ENCODE measurements around the gene FGF2. TPM values are rescaled to one million over a fixed set of nuclear protein-coding genes. Genes with fewer than 3 reads are reported as not detected.

FGF2 gene
- total RNA-seq, 1 experiment from 2014 or later, result 99.0 TPM

- H3K79me2 ChIP-seq (ENCODE audit: insufficient read depth, low read length), result no peaks in the 10 kb centered on the region
- no peak overlapping the region for H3K27ac ChIP-seq (ENCODE audit: insufficient read length, low read depth, low read length)
- no peak overlapping the region for H2AK5ac ChIP-seq (ENCODE audit: insufficient read length, low read length)
- H2BK20ac ChIP-seq (ENCODE audit: low read depth, low read length, poor library complexity, severe bottlenecking), result no peak overlapping the region
- no peak overlapping the region for H4K91ac ChIP-seq (ENCODE audit: insufficient read length, low read depth, low read length)
- no peak overlapping the region for H2BK5ac ChIP-seq (ENCODE audit: insufficient read length, low read length)
- H3K23ac ChIP-seq (ENCODE audit: insufficient read length, low read depth, low read length), result no peak overlapping the region
- no peaks in the 10 kb centered on the region for H4K20me1 ChIP-seq (ENCODE audit: control insufficient read depth, insufficient read depth, insufficient read length)
- peaks cover 15 to 16% of the 10 kb centered on the region in 2 experiments for H3K9me3 Mint-ChIP-seq
- H2BK120ac ChIP-seq (ENCODE audit: low read depth, low read length, poor library complexity, severe bottlenecking), result no peak overlapping the region
- H3K4me3 Mint-ChIP-seq, result no peak overlapping the region
- H2BK12ac ChIP-seq (ENCODE audit: insufficient read length, low read depth, low read length), result no peak overlapping the region
- no peaks in the 10 kb centered on the region for H3K23me2 ChIP-seq (ENCODE audit: insufficient read length, low read depth, low read length, poor library complexity, severe bottlenecking)
- H3K36me3 Mint-ChIP-seq (ENCODE audit: insufficient read depth in 1 of 3, low read depth in 3 of 3), result peaks cover 8 to 11% (median 11%) of the 10 kb centered on the region in 3 experiments
- no peak overlapping the region for H3K18ac ChIP-seq (ENCODE audit: insufficient read length, low read depth, low read length)
- WGBS (ENCODE audit: extremely low coverage, insufficient read length, low lambda C conversion rate), result no CpG with 5 or more reads among the region's 6 CpGs
- no peaks in the 10 kb centered on the region; the same call in 1 of the 2 replicates for H3K4me1 ChIP-seq (ENCODE audit: insufficient read depth, low read length)
- H4K5ac ChIP-seq (ENCODE audit: insufficient read length, low read depth, low read length), result no peak overlapping the region
- no peaks in the 10 kb centered on the region for H3K9me3 ChIP-seq (ENCODE audit: control insufficient read depth, low read depth, low read length)
- TF ChIP-seq CTCF (conservative IDR thresholded peaks at IDR 0.05), result no peak
- no peak overlapping the region for H3K27ac Mint-ChIP-seq
- no peak overlapping the region for H2AFZ ChIP-seq (ENCODE audit: low read length)
- no peak overlapping the region for H2BK15ac ChIP-seq (ENCODE audit: low read depth, low read length)
- no peak overlapping the region for H3K14ac ChIP-seq (ENCODE audit: insufficient read depth, low read length)
- H3K79me1 ChIP-seq (ENCODE audit: insufficient read depth, low read depth, low read length, poor library complexity, severe bottlenecking), result no peaks in the 10 kb centered on the region
- DNase-seq, result no peak
- H4K8ac ChIP-seq (replicated peaks; ENCODE audit: insufficient read length, low read depth, low read length), result no peak overlapping the region
- H3T11ph ChIP-seq (ENCODE audit: low read length), result no peak overlapping the region
- H3K56ac ChIP-seq (ENCODE audit: insufficient read length, low read depth, low read length), result no peak overlapping the region
- no peaks in the 10 kb centered on the region for H3K27me3 ChIP-seq (ENCODE audit: insufficient read depth, low read length)
- H3K4me1 Mint-ChIP-seq, result peaks cover 6% of the 10 kb centered on the region in 2 experiments; a peak in 3 of 4 replicates
- H3K27me3 Mint-ChIP-seq (ENCODE audit: low read depth), result peaks cover 2% of the 10 kb centered on the region; the same call in 1 of the 2 replicates
- H3K9ac ChIP-seq (ENCODE audit: extremely low read depth, insufficient read length, low read length), result no peak overlapping the region
- H3K4ac ChIP-seq (ENCODE audit: low read depth, low read length), result no peak overlapping the region
- no peak overlapping the region for H3K4me2 ChIP-seq (ENCODE audit: insufficient read depth, insufficient read length, low read length)
Observed at GRCh38 chr4:122815248-122815647, 11.4 kb upstream of the FGF2 start.

Data from H9 (cell line).